Activated CD4-positive, alpha-beta T cell treated with anti-CD3 and anti-CD28 coated beads, Interleukin-2, amount 50 U/mL, for 4 hours (primary cell): Measurements from ENCODE around the gene EHMT1.
"Not testable (repeated sequence)": the region's sequence is repeated elsewhere in the genome, so short reads cannot be mapped to it uniquely, and the experiment has no call there.

Experiments used
- DNase-seq, 2 experiments: peaks; one replicate each; pipeline ENCODE4 v3.0.0-alpha.2; 2020

The EHMT1 gene

GRCh38 chr9:137836151-137836830 is 217.5 kb downstream of the EHMT1 start:
- no peak for DNase-seq

- no peak for DNase-seq
Measured at GRCh38 chr9:137836831-137837241, 218.0 kb downstream of the EHMT1 start.

- DNase-seq, result no peak
Measured at GRCh38 chr9:137837345-137838278, 218.8 kb downstream of the EHMT1 start.

GRCh38 chr9:137838576-137838975 is 219.8 kb downstream of the EHMT1 start:
- DNase-seq, result no peak

GRCh38 chr9:137843355-137843754 is 224.6 kb downstream of the EHMT1 start:
- DNase-seq, result no peak

- DNase-seq, result no peak
Measured at GRCh38 chr9:137851516-137852267, 232.9 kb downstream of the EHMT1 start.

GRCh38 chr9:137853392-137853995 is 234.7 kb downstream of the EHMT1 start:
- DNase-seq, result no peak

GRCh38 chr9:137860361-137860760 is 241.6 kb downstream of the EHMT1 start:
- DNase-seq, result no peak

GRCh38 chr9:137865581-137866145 is 246.9 kb downstream of the EHMT1 start:
- DNase-seq, result no peak

- DNase-seq, result no peak
Measured at GRCh38 chr9:137866226-137867141, 247.7 kb downstream of the EHMT1 start.

- no peak for DNase-seq
Measured at GRCh38 chr9:137870432-137870831, 251.6 kb downstream of the EHMT1 start.

- no peak for DNase-seq
Measured at GRCh38 chr9:137872296-137872695, 253.5 kb downstream of the EHMT1 start.

- no peak for DNase-seq
Measured at GRCh38 chr9:137873408-137873807, 254.6 kb downstream of the EHMT1 start.

- DNase-seq, result no peak
Measured at GRCh38 chr9:137873858-137874362, 255.1 kb downstream of the EHMT1 start.

GRCh38 chr9:137875354-137875753 is 256.5 kb downstream of the EHMT1 start:
- DNase-seq, result no peak

- DNase-seq, result no peak
Measured at GRCh38 chr9:137875846-137876245, 257.0 kb downstream of the EHMT1 start.

GRCh38 chr9:137876269-137876668 is 257.5 kb downstream of the EHMT1 start:
- DNase-seq, result no peak

GRCh38 chr9:137876781-137877386 is 258.1 kb downstream of the EHMT1 start:
- DNase-seq, result no peak

GRCh38 chr9:137877506-137878122 is 258.8 kb downstream of the EHMT1 start, which contains the start of gene CACNA1B:
CACNA1B (plus strand) TSS chr9:137877782; CDS start chr9:137877934, 152 bp downstream.
- DNase-seq, result not testable (repeated sequence)
